SIG-M5 treated with dmso at 0.1 percent for 504 hours (cell line): ENCODE data around the gene GPR87.

Source experiments
- DNase-seq: peaks from one replicate; lab custom pipeline; 2025; ENCODE audit not compliant: unreplicated experiment; lab: John Stamatoyannopoulos, UW

Gene GPR87

GRCh38 chr3:151316267-151316991 lies at the start of gene GPR87:
TSS of gene GPR87 (minus strand) at chr3:151316820. CDS start at chr3:151300100, 16,720 bp downstream.
- DNase-seq = peak; percentile 64

- peak; percentile 73 for DNase-seq
These were observed 46.1 kb upstream of the GPR87 start for GRCh38 chr3:151362751-151363174.

GRCh38 chr3:151357463-151357850 lies 40.8 kb upstream of the GPR87 start:
- no peak for DNase-seq

- DNase-seq = peak; percentile 47
These were observed 40.3 kb upstream of the GPR87 start for GRCh38 chr3:151356794-151357462.

- DNase-seq = peak; percentile 12
These were observed 35.0 kb upstream of the GPR87 start for GRCh38 chr3:151351648-151352047.

- DNase-seq = peak; percentile 46
These were observed 34.6 kb upstream of the GPR87 start for GRCh38 chr3:151351219-151351618.

- peak; percentile 35 for DNase-seq
These were observed 34.0 kb upstream of the GPR87 start for GRCh38 chr3:151350656-151351055.

- peak; percentile 100 for DNase-seq
These were observed 30.8 kb upstream of the GPR87 start for GRCh38 chr3:151347432-151347831.

- peak; percentile 98 for DNase-seq
These were observed 29.7 kb upstream of the GPR87 start for GRCh38 chr3:151346292-151346691.

GRCh38 chr3:151345859-151346258 lies 29.2 kb upstream of the GPR87 start:
- DNase-seq = no peak

- no peak for DNase-seq
These were observed 15.1 kb upstream of the GPR87 start for GRCh38 chr3:151331696-151332095.

- peak; percentile 61 for DNase-seq
These were observed 14.3 kb upstream of the GPR87 start for GRCh38 chr3:151330899-151331298.

GRCh38 chr3:151330379-151330778 lies 13.8 kb upstream of the GPR87 start:
- peak; percentile 58 for DNase-seq

- peak; percentile 25 for DNase-seq
These were observed 12.7 kb upstream of the GPR87 start, which contains the start of gene P2RY13 for GRCh38 chr3:151329363-151329762. TSS of gene P2RY13 (minus strand) at chr3:151329549. CDS start at chr3:151329528, 21 bp downstream.

GRCh38 chr3:151328298-151328995 lies 11.8 kb upstream of the GPR87 start:
- DNase-seq = peak; percentile 62

- peak; percentile 57 for DNase-seq
These were observed 11.1 kb upstream of the GPR87 start for GRCh38 chr3:151327571-151328198.

GRCh38 chr3:151322511-151322910 lies 5.9 kb upstream of the GPR87 start:
- DNase-seq = no peak

- DNase-seq = no peak
These were observed 4.9 kb upstream of the GPR87 start for GRCh38 chr3:151321526-151321925.

GRCh38 chr3:151320131-151320530 lies 3.5 kb upstream of the GPR87 start:
- DNase-seq = no peak

GRCh38 chr3:151319628-151320027 lies 3.0 kb upstream of the GPR87 start:
- DNase-seq = no peak

- peak; percentile 61 for DNase-seq
These were observed 2.4 kb upstream of the GPR87 start for GRCh38 chr3:151318991-151319390.
